Aorta (tissue), 5 donors: ENCODE results near the gene AIFM3. TPM values are rescaled to one million over a fixed set of nuclear protein-coding genes. Genes with fewer than 3 reads are reported as not detected.

Source experiments
- ATAC-seq: fragments of 200-7000 bp; cut with Tn5 transposase; one replicate; pipeline ENCODE4 v1.9.1; 2022; ENCODE audit warnings: moderate library complexity; ENCODE audit not compliant: low FRiP score
- DNase-seq, 2 donors: peaks; one replicate each; pipeline ENCODE4 v3.0.0-alpha.2; 2020
- H3K27ac ChIP-seq, 2 donors: one replicate each; pipeline ENCODE4 v1.5.1; 2013; ENCODE audit warnings: low read length in 2 of 2, mild to moderate bottlenecking in 2 of 2, moderate library complexity in 2 of 2, control low read depth in 1 of 2, inconsistent platforms in 1 of 2, low read depth in 1 of 2
- H3K27me3 ChIP-seq, 2 donors: one replicate each; pipeline ENCODE4 v1.6.1; 2013; ENCODE audit warnings: control low read depth in 1 of 2, low read length in 1 of 2, mild to moderate bottlenecking in 1 of 2, moderate library complexity in 1 of 2; ENCODE audit not compliant: insufficient read depth in 2 of 2, control insufficient read depth in 1 of 2
- H3K36me3 ChIP-seq, 2 donors: one replicate each; pipeline ENCODE4 v1.6.1; 2013; ENCODE audit warnings: control low read depth in 1 of 2, low read length in 1 of 2, mild to moderate bottlenecking in 1 of 2; ENCODE audit not compliant: insufficient read depth in 2 of 2, control insufficient read depth in 1 of 2
- H3K4me1 ChIP-seq, 2 donors: one replicate each; pipeline ENCODE4 v1.6.1; 2013; ENCODE audit warnings: low read length in 2 of 2, control low read depth in 1 of 2, mild to moderate bottlenecking in 1 of 2, moderate library complexity in 1 of 2; ENCODE audit not compliant: insufficient read depth in 2 of 2, control insufficient read depth in 1 of 2
- H3K4me3 ChIP-seq, 2 donors: one replicate each; pipeline ENCODE4 v1.5.1; 2013; ENCODE audit warnings: low read length in 2 of 2, control low read depth in 1 of 2, mild to moderate bottlenecking in 1 of 2
- H3K9me3 ChIP-seq: one replicate; pipeline ENCODE4 v1.6.1; 2013; ENCODE audit warnings: mild to moderate bottlenecking, low read length; ENCODE audit not compliant: control insufficient read depth
- WGBS, 2 donors: extraction: QIAGEN DNeasy Blood & Tissue Kit; methylation state at CpG; one replicate each; pipeline ENCODE4 v1.1.7; 2013; 5-methylcytosine and 5-hydroxymethylcytosine counted together
- intact Hi-C, 2 donors: fragments of 100-400 bp; cut with DNase I; formaldehyde crosslinking; loops; one replicate each; pipeline versions ENCODE4 v1.14.2 to v1.15.0; 2022
- polyA plus RNA-seq, 2 donors: library from polyadenylated mRNA; stranded (reverse); fragments of 200-250 nt; gene quantifications; one replicate each; pipeline ENCODE4 v1.2.3, GENCODE V29; 2013
- total RNA-seq, 2 donors: library from RNA; stranded (reverse); fragmentation: NEBNext Ultra II Directional; extraction: Animal tissue kit (Norgen Biotek cat#: 25700); gene quantifications; one replicate each; pipeline ENCODE4 v1.2.1, GENCODE V29; 2021
- donor health status: healthy with polysubstance abuse.
- donor health status: Bipolar disorder and iron deficiency.
- donor health status: DM: no; HTN: no; CAD: no.
- donor health status: DM: no; HTN: no; CAD: no.
- donor health status: DM: yes; HTN: yes; CAD: no.

Gene AIFM3
- total and polyA plus RNA-seq, 4 donors: 1.0 to 3.8 (median 1.8) TPM

- intact Hi-C loops: no loop called here
- WGBS, 2 donors: 93 to 97% methylated on average over 6 of the region's 6 CpGs
- no peak for ATAC-seq
Measured at GRCh38 chr22:20962491-20962945, 4.5 kb upstream of the AIFM3 start.

GRCh38 chr22:20963201-20964052 lies 3.6 kb upstream of the AIFM3 start:
- H3K27me3 ChIP-seq: no peaks in the 10 kb centered on the region
- no peaks in the 10 kb centered on the region for H3K9me3 ChIP-seq
- H3K4me1 ChIP-seq: no peaks in the 10 kb centered on the region
- WGBS, 2 donors: 77 to 87% methylated on average over 7 of the region's 7 CpGs
- intact Hi-C loops: no loop called here
- no peak overlapping the region for H3K27ac ChIP-seq
- DNase-seq (no peak), ATAC-seq (no peak)
- H3K36me3 ChIP-seq: no peaks in the 10 kb centered on the region
- no peak overlapping the region for H3K4me3 ChIP-seq

More at GRCh38 chr22:20962491-20962945, 4.5 kb upstream of the AIFM3 start:
- DNase-seq: no peak
- no peaks in the 10 kb centered on the region for H3K36me3 ChIP-seq
- H3K4me3 ChIP-seq: no peak overlapping the region
- no peaks in the 10 kb centered on the region for H3K9me3 ChIP-seq
- no peaks in the 10 kb centered on the region for H3K4me1 ChIP-seq
- no peaks in the 10 kb centered on the region for H3K27me3 ChIP-seq
- no peak overlapping the region for H3K27ac ChIP-seq

DNA sequence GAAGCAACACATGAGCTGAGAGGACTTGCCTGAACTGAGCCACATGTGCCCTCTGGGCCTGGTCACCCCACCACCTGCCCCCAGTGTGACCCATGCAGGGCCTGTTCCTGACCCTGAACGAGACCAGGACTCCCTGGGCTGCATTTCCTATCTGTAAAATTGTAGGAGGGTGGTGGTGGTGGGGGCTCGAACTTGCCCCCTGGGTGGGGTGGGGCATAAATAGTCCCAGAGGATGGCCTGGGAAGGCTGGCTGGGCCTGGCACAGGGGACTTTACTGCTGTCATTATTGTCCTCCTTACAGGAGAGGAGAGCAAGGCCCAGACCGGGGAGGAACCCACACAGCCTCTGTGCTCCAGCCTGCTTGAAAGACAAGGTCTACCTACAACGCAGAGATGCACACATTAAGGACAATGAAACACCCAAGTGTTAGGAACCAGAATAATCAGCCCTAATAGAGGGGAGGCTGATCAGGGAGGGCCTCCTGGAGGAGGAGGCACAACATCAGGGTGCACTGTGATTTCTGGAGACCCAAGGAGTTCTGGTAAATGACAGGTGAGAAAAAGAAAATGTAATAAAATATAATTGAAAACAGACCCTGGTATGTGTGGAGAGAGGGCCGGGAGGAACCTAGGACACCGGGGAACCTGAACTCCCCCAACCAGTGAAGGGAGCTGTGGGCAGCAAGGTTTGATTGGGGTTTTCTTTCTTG lies 2.8 kb upstream of the AIFM3 start:
- no peaks in the 10 kb centered on the region for H3K9me3 ChIP-seq
- no peaks in the 10 kb centered on the region for H3K27me3 ChIP-seq
- WGBS, 2 donors: 66 to 69% methylated on average over 6 of the region's 6 CpGs
- no peak overlapping the region for H3K27ac ChIP-seq
- H3K4me1 ChIP-seq: no peaks in the 10 kb centered on the region
- no peak for ATAC-seq
- H3K4me3 ChIP-seq: no peak overlapping the region
- no peak for DNase-seq
- intact Hi-C loops: no loop called here
- no peaks in the 10 kb centered on the region for H3K36me3 ChIP-seq

- no peaks in the 10 kb centered on the region for H3K4me1 ChIP-seq
- no peak for ATAC-seq
- intact Hi-C loops: no loop called here
- no peak for DNase-seq
- WGBS, 2 donors: 2 to 4% methylated on average over 19 to 28 of the region's 28 CpGs
- H3K27me3 ChIP-seq: no peaks in the 10 kb centered on the region
- no peaks in the 10 kb centered on the region for H3K9me3 ChIP-seq
- no peak overlapping the region for H3K4me3 ChIP-seq
- no peak overlapping the region for H3K27ac ChIP-seq
- no peaks in the 10 kb centered on the region for H3K36me3 ChIP-seq
Measured at GRCh38 chr22:20964799-20965103, 2.3 kb upstream of the AIFM3 start.

DNA sequence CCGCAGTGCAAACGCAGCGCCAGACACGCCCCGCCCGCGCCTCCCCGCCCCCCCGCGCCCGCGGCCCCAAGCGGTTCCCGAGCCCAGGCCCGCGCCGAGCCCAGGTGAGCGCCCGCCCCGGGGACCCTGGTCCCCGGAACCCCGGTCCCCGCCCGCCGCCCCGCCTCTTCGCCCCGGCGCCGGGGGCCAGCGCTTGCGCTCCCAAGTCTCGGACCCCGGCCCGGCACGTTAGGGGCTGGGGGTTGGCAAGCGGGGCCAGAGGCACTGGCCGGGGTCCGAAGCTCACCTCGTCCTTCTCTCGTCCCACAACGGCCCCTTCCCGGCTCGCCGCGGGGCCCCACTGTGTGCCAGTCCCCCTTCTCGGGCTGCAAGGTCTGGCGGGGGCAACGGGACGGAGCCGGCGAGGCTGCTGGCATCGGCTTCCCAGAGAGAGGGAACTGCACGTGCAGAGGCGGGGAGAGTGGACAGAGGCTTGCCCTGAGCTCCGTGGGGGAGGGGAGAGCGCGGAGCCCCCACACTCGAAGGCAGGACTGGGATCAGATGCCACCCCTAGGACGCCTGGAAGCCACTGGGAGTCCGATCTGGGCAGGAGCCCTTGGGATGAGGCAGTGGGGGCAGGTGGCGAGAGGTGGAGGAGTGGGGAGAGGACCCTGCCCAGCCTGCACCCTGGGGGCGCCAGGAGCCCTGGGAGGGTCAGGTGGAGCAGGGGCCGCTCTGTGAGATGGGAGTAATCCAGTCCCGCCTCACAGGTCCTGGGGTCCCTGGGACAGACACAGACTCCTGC lies 1.8 kb upstream of the AIFM3 start:
- no peaks in the 10 kb centered on the region for H3K27me3 ChIP-seq
- 9 to 13% methylated on average over 36 to 65 of the region's 65 CpGs for WGBS, 2 donors
- no peak overlapping the region for H3K27ac ChIP-seq
- no peak overlapping the region for H3K4me3 ChIP-seq
- no peaks in the 10 kb centered on the region for H3K36me3 ChIP-seq
- DNase-seq (no peak), ATAC-seq (no peak)
- H3K4me1 ChIP-seq: no peaks in the 10 kb centered on the region
- intact Hi-C loops: no loop called here
- H3K9me3 ChIP-seq: no peaks in the 10 kb centered on the region

GRCh38 chr22:20965888-20966855 lies 883 bp upstream of the AIFM3 start:
- Histone ChIP-seq H3K27me3 (no peaks in the 10 kb centered on the region), H3K4me3 (no peak overlapping the region), H3K36me3 (no peaks in the 10 kb centered on the region), H3K9me3 (no peaks in the 10 kb centered on the region), H3K27ac (no peak overlapping the region), H3K4me1 (no peaks in the 10 kb centered on the region)
- 87% methylated on average over 12 to 13 of the region's 13 CpGs for WGBS, 2 donors
- intact Hi-C loops: no loop called here
- no peak for DNase-seq
- no peak for ATAC-seq

DNA sequence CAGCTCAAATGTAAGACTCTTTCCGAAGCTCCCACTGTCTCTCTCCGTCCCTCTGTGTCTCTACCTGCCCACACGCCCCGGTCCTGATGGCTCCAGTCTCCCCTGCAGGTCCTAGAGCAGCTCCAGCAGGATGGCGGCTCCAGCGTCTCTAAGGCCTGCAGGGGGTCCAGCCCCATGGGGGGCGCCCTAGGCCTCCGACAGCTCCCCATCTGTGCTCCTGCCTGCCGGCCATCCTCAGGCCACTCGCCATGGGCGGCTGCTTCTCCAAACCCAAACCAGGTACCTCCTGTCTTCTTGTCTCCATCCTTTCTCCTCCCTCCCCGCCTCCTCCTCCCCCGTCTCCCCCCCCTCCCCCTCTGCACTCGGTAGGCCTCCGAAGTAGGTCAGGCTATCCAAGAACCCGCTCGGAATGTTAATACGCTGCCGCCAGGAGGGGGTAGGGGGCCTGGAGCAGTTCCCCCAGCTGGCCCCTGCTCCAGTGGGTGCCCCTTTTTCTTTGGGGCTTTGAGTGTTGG lies 699 bp downstream of the AIFM3 start:
- Histone ChIP-seq H3K4me1 (no peaks in the 10 kb centered on the region), H3K27me3 (no peaks in the 10 kb centered on the region), H3K9me3 (no peaks in the 10 kb centered on the region), H3K4me3 (no peak overlapping the region), H3K27ac (no peak overlapping the region), H3K36me3 (no peaks in the 10 kb centered on the region)
- no peak for DNase-seq
- 65 to 73% methylated on average over 18 to 19 of the region's 19 CpGs for WGBS, 2 donors
- intact Hi-C loops: no loop called here
- ATAC-seq: no peak
